8988T (cell line): ENCODE data around the gene DCAF15.
"Not testable (repeated sequence)": the region's sequence is repeated elsewhere in the genome, so short reads cannot be mapped to it uniquely, and the experiment has no call there.

Experiments
- DNase-seq: peaks from one replicate; pipeline ENCODE4 v3.0.0; 2011

The DCAF15 gene

DNA sequence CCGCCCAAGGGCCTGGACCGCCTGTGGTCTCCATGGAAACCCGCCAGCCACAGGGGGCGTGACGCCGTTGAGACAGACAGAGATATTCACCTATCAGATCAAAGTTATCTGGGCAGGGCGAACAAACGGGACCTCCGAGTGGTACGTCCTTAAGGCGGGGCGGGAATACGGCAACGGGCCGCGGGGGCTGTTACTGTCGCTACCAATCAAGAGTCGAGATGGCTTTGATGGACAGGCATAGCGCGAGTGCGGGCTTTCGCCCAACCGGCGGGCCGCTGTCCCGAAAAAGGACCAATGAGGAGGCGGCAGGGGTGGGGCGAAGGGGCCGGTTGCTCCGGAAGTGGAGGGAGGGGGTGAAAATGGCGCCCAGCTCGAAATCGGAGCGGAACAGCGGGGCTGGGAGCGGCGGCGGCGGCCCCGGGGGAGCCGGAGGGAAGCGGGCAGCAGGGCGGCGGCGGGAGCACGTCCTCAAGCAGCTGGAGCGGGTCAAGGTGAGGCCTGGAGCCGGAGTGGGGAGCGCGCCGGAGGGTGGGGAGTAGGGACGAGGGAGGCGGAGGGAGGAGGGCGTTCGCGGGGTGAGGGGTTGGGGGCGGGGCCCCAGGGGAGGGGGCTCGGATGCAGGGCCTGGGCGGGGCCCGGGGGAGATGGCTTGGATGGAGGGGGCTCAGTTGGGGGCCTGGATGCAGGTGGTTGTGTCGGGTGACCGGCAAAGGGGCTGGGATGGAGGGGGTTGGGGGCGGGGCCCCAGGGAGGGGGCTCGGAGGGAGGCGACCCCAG lies at the start of gene DCAF15:
Gene DCAF15 (plus strand): TSS at position 356 of the 777 bp plus-strand sequence. CDS start 4 bp downstream, at position 360.
- DNase-seq: peak; percentile 99

DNA sequence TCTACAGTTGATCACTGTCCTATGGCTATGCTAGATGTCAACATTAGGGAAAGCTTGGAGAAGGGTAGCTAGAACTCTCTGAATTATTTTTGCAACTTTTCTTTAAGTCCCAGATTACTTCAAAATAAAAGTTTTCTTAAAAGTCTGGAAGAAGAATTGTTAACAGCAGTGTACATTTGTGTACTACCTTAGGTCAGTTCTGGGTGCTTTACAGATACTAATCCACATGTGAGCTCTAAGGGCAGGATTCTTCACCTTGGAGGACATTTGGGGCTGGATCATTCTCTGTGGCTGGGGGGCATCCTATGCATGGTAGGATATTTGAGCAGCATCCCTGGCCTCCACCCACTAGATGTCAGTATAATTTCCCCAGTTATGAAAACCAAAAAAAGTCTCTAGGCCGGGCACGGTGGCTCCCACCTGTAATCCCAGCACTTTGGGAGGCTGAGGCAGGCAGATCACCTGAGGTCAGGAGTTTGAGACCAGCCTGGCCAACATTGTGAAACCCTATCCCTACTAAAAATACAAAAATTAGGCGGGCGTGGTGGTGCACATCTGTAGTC lies 49.2 kb upstream of the DCAF15 start:
- no peak for DNase-seq

DNA sequence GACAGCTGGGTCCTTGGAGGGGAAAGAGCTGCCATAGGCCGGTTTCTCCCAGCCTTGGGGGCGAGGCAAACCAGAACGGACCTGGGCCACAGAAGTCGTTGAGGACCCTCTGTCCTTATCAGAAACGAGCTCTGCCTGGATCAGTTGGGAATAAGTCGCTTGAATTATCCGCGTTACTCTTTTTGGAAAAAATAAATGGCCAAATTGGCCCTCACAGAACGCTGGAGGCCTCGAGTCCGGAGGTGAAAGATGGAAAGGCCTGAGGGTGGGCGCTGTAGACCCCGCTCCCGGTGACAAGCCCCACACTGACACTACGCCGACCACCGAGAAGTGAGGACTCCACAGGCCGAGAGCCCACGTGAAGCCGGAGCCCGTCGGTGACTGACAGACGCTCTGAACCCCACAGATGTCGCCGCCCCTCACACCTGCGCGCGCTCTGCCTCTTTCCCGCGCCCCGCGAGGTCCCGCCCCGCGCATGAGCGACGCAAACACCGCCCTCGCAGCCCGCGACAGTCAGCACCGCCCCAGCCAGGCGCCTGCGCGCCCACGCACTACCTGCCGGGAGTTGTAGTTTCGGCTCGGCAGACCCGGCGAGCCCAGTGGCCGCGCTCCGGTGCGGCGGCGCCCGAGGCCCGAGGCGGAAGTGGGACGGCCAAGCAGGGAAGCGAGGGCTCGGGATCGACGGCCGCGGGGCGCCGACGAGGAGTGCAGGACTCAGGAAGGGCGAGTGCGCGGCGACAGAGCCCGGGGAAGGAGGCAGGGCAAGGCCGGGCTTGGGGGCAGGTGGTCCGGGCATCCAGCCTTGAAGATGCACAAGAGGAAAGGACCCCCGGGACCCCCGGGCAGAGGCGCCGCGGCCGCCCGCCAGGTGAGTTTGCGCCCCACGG lies 46.4 kb upstream of the DCAF15 start, which contains the start of the genes BRME1 and CC2D1A:
Gene BRME1 (minus strand): TSS at position 484 of the 887 bp plus-strand sequence. CDS start 1,225 bp downstream, outside the sequence.
Gene CC2D1A (plus strand): TSS at position 568 of the 887 bp plus-strand sequence. CDS start 241 bp downstream, at position 809.
- peak; percentile 92 for DNase-seq

DNA sequence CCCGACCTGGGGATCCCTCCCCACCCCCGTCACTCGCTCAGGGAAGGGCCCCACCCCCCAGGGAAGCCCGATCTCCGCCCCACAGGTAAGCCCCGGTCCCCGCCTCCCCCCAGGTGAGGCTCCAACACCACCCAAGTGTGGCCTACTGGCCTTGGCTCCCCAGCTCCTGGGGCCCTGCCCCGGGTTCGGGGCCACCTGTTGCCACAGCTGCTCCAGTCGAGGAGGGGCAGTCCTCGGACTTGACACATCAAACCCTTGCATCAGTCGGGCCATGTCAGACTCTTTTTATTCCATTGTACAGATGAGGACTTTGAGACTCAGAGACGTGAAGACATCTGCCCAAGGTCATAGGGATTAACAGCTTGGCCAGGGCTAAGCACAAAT lies 45.8 kb upstream of the DCAF15 start:
- DNase-seq: no peak

DNA sequence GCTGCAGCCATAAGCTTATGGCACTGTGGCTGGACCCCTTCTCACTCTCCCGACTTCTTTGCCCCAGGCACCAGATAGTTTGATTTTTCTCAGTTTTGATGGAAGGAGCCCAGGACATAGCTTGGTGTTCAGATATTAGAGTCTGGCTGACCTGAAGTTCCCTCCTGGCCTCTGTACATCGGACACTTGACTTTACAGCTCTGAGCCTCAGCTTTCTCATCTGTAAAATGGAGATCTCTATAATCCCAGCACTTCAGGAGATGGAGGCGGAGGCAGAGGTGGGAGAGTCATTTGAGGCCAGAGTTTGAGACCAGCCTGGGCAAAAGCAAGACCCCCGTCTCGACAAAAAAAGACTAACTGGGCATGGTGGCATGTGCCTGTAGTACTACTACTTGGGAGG lies 45.4 kb upstream of the DCAF15 start:
- DNase-seq: no peak

DNA sequence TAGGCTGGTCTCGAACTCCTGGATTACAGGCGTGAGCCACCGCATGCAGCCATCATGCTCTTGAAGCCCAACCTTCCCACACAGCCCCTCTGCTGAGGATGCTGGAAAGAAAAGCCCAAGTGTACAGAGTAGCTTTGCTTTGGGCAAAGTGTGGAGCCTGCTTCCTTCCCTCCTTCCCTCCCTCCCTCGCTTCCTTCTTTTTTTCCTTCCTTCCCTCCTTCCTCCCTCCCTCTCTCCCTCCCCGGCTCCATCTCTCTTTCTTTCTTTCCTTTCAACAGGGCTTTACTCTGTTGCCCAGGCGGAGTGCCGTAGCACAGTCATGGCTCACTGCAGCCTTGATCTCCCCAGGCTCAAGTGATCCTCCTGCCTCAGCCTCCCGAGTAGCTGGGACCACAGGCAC lies 43.6 kb upstream of the DCAF15 start:
- no peak for DNase-seq

DNA sequence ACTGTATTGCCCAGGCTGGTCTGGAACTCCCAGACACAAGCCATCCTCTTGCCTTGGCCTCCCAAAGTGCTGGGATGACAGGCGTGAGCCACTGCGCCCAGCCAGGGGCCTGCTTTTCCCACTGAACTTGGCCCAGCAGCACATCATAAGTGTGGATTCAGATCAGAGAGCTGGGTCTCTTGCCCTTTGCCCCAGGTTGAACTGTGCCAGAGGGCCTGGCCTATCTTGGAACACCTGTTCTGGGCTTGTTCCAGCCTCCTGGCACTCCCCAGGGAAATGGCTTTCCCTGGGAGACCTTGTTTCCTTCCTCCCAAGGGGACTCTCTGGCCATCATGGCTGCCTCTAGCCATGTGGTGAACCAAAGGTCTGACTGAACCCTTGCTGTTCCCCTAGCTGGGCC lies 42.9 kb upstream of the DCAF15 start:
- DNase-seq: no peak

GRCh38 chr19:13913352-13913751 lies 39.0 kb upstream of the DCAF15 start:
- DNase-seq: no peak

DNA sequence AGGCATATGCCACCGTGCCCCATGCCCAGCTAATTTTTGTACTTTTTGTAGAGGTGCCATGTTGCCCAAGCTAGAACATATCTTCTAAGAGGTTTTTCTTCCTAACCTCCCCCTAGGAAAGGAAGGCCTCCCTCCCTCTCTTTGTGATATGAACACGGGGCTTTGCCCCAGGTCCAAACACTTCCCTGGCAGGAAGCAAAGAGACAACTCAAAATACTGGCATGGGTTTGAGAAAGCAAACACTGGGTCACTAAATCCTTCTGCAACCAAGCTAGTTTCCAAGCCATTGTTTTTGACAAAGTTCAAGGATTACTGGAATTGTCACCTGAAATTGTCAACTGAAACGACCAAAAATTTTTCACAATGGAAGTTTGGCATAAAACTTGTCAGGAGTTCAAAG lies 37.5 kb upstream of the DCAF15 start:
- no peak for DNase-seq

GRCh38 chr19:13917888-13918406 lies 34.4 kb upstream of the DCAF15 start:
- DNase-seq: no peak

- no peak for DNase-seq
Measured at GRCh38 chr19:13918726-13919411, 33.4 kb upstream of the DCAF15 start.

DNA sequence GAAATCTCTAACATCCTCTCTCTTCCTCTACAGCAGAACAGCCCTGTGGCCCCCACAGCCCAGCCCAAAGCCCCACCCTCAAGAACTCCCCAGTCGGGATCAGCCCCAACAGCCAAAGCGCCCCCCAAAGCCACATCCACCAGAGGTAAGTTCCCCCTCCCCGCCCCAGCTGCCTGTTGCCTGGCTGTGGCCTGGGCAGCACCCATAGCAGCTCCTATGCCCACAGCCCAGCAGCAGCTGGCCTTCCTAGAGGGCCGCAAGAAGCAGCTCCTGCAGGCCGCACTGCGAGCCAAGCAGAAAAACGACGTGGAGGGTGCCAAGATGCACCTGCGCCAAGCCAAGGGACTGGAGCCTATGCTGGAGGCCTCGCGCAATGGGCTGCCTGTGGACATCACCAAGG lies 31.8 kb upstream of the DCAF15 start:
- DNase-seq: no peak

GRCh38 chr19:13920940-13921747 lies 31.2 kb upstream of the DCAF15 start:
- no peak for DNase-seq

DNA sequence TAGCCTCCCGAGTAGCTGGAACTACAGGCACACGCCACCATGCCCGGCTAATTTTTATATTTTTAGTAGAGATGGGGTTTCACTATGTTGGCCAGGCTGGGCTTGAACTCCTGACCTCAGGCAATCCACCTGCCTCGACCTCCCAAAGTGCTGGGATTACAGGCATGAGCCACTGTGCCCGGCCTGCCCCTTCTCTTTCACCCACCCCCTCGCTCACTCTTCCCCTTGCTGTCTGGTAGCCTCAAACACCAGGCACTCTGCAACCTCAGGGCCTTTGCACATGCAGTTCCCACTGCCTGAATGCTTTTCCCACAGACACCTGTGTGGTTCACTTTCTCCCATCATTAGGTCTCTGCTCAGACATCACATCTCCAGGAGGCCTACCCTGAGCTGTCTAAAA lies 30.2 kb upstream of the DCAF15 start:
- DNase-seq: not testable (repeated sequence)

DNA sequence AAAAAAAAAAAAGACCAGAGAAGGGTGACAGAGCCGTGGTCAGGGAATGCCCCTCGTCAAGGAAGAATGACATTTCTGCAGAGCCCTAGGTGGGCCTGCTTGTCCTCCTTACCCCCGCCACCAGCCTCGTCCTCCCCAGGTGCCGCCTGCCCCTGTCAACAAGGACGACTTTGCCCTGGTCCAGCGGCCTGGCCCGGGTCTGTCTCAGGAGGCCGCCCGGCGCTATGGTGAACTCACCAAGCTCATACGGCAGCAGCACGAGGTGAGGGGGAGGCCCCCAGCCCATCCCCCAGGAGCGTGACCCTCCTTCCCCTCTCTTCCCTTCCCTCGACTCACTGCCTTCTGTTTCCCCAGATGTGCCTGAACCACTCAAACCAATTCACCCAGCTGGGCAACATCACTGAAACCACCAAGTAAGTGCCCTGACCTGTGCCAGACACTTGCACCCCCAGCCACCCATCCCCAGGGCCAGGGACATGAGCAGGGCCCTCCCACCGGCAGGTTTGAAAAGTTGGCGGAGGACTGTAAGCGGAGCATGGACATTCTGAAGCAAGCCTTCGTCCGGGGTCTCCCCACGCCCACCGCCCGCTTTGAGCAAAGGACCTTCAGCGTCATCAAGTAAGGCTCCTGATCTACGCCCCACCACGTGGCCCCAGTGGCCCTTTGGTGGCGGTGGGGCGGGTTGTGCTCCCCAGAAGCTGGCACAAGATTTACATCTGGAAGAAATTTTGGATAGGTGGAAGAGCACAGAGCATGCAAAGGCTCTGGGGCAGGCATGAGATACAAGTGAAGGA lies 28.9 kb upstream of the DCAF15 start:
- no peak for DNase-seq

DNA sequence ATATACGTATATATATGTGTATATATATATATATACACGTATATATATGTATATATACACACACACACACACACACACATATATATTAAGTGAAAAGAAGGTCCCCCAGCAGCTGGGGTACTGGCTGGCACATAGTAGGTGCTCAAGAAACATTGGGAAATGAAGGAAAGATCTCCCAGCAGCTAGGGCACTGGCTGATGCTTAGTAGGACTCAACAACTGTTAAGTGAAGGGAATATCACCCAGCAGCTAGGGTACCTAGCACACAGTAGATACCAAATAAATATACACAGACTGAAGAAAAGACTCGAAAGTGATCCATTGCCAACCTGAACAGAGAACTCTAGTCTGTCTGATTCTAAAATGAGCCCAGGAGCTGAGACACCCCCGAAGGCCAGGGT lies 26.3 kb upstream of the DCAF15 start:
- DNase-seq: no peak

GRCh38 chr19:13926715-13927114 lies 25.6 kb upstream of the DCAF15 start:
- DNase-seq: no peak

GRCh38 chr19:13929340-13929739 lies 23.0 kb upstream of the DCAF15 start:
- DNase-seq: no peak

DNA sequence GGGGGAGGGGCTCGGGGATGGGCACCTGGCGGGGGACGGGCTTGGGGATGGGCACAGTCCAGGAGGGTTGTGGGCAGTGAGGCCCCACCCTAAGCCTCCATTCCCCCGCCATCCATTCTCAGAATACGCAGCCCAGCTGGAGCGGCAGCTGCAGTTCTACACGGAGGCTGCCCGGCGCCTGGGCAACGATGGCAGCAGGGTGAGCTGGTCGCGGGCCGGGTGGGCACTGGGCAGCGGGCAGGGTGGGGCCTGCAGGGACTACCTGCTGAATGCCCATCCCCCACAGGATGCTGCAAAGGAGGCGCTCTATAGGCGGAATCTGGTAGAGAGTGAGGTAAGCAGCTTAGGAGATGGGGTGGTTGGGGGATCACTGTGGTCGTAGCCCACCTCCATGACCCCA lies 22.4 kb upstream of the DCAF15 start:
- no peak for DNase-seq

DNA sequence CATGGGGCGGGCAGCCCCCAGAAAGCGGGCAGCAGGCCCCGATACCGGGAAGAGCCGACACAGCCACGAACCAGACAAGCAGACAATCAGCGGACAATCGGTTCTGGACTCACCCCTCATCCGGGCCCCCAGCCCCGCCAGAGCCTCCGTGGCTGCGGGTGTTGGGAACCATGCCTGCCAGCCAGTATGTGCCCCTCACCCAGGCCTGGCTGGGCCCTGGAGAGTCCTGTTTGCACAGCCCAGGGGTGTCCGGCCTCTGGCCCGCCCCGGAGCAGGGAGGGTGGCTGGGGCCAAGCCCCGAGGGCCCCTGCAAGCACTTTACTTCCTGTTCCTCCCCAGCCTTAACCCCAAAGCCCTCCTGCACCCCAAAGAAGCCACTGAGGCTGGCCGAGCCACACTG lies 21.9 kb upstream of the DCAF15 start:
- no peak for DNase-seq
